ENCODE data around the gene BMP6. TPM values are rescaled to one million over a fixed set of nuclear protein-coding genes. Genes with fewer than 3 reads are reported as not detected.

Gene BMP6
- total RNA-seq, 1 experiment from 2014 or later = not detected

GRCh38 chr6:7703148-7703680 lies 22.7 kb upstream of the BMP6 start:
- Histone ChIP-seq H4K20me1 (ENCODE audit: insufficient read depth, low read depth, low read length) (no peaks in the 10 kb centered on the region), H3K27me3 (ENCODE audit: low read length) (no peaks in the 10 kb centered on the region), H3K9me2 (replicated peaks; ENCODE audit: insufficient read depth, low read length) (no peaks in the 10 kb centered on the region), H3K27ac (ENCODE audit: low read length) (no peak overlapping the region), H3K4me1 (ENCODE audit: low read length) (no peaks in the 10 kb centered on the region), H3K4me2 (ENCODE audit: low read depth, low read length, poor library complexity, severe bottlenecking) (no peak overlapping the region), H3K9ac (ENCODE audit: low read length) (no peak overlapping the region), H3K79me2 (ENCODE audit: low read length) (no peaks in the 10 kb centered on the region), H2AFZ (ENCODE audit: low read length) (no peak overlapping the region), H3K9me3 (ENCODE audit: low read length) (no peaks in the 10 kb centered on the region), H3K4me3 (ENCODE audit: low read length) (no peak overlapping the region), H3K36me3 (ENCODE audit: insufficient read depth, low read length) (no peaks in the 10 kb centered on the region)
- no peak for DNase-seq

- H3K9me2 ChIP-seq (replicated peaks; ENCODE audit: insufficient read depth, low read length) = no peaks in the 10 kb centered on the region
- H3K79me2 ChIP-seq (ENCODE audit: low read length) = no peaks in the 10 kb centered on the region
- H3K4me3 ChIP-seq (ENCODE audit: low read length) = no peak overlapping the region
- no peaks in the 10 kb centered on the region for H3K4me1 ChIP-seq (ENCODE audit: low read length)
- H3K4me2 ChIP-seq (ENCODE audit: low read depth, low read length, poor library complexity, severe bottlenecking) = no peak overlapping the region
- H4K20me1 ChIP-seq (ENCODE audit: insufficient read depth, low read depth, low read length) = no peaks in the 10 kb centered on the region
- H3K27ac ChIP-seq (ENCODE audit: low read length) = no peak overlapping the region
- no peaks in the 10 kb centered on the region for H3K36me3 ChIP-seq (ENCODE audit: insufficient read depth, low read length)
- no peaks in the 10 kb centered on the region for H3K27me3 ChIP-seq (ENCODE audit: low read length)
- no peak for DNase-seq
- H3K9ac ChIP-seq (ENCODE audit: low read length) = no peak overlapping the region
- no peaks in the 10 kb centered on the region for H3K9me3 ChIP-seq (ENCODE audit: low read length)
- H2AFZ ChIP-seq (ENCODE audit: low read length) = no peak overlapping the region
These were observed 20.4 kb upstream of the BMP6 start for GRCh38 chr6:7705483-7705882.

- 0 out of 2 replicates have a peak, but pooled peaks cover 2% of the 10 kb centered on the region for H3K27me3 ChIP-seq (ENCODE audit: low read length)
- H3K4me3 ChIP-seq (ENCODE audit: low read length) = no peak overlapping the region
- H3K9me2 ChIP-seq (replicated peaks; ENCODE audit: insufficient read depth, low read length) = no peaks in the 10 kb centered on the region
- no peak overlapping the region for H2AFZ ChIP-seq (ENCODE audit: low read length)
- H3K4me2 ChIP-seq (ENCODE audit: low read depth, low read length, poor library complexity, severe bottlenecking) = no peak overlapping the region
- H3K4me1 ChIP-seq (ENCODE audit: low read length) = no peaks in the 10 kb centered on the region
- no peak overlapping the region for H3K9ac ChIP-seq (ENCODE audit: low read length)
- H3K9me3 ChIP-seq (ENCODE audit: low read length) = no peaks in the 10 kb centered on the region
- no peaks in the 10 kb centered on the region for H3K79me2 ChIP-seq (ENCODE audit: low read length)
- no peaks in the 10 kb centered on the region for H3K36me3 ChIP-seq (ENCODE audit: insufficient read depth, low read length)
- H3K27ac ChIP-seq (ENCODE audit: low read length) = no peak overlapping the region
- H4K20me1 ChIP-seq (ENCODE audit: insufficient read depth, low read depth, low read length) = no peaks in the 10 kb centered on the region
- DNase-seq = no peak
These were observed 19.6 kb upstream of the BMP6 start for GRCh38 chr6:7706269-7706668.

- H3K79me2 ChIP-seq (ENCODE audit: low read length) = no peaks in the 10 kb centered on the region
- 0 out of 2 replicates have a peak, but pooled peaks cover 2% of the 10 kb centered on the region for H3K27me3 ChIP-seq (ENCODE audit: low read length)
- H2AFZ ChIP-seq (ENCODE audit: low read length) = no peak overlapping the region
- H3K4me3 ChIP-seq (ENCODE audit: low read length) = no peak overlapping the region
- H3K27ac ChIP-seq (ENCODE audit: low read length) = no peak overlapping the region
- no peak for DNase-seq
- H3K9me2 ChIP-seq (replicated peaks; ENCODE audit: insufficient read depth, low read length) = no peaks in the 10 kb centered on the region
- no peaks in the 10 kb centered on the region for H3K9me3 ChIP-seq (ENCODE audit: low read length)
- no peaks in the 10 kb centered on the region for H3K36me3 ChIP-seq (ENCODE audit: insufficient read depth, low read length)
- H3K4me1 ChIP-seq (ENCODE audit: low read length) = no peaks in the 10 kb centered on the region
- no peak overlapping the region for H3K9ac ChIP-seq (ENCODE audit: low read length)
- H4K20me1 ChIP-seq (ENCODE audit: insufficient read depth, low read depth, low read length) = no peaks in the 10 kb centered on the region
- H3K4me2 ChIP-seq (ENCODE audit: low read depth, low read length, poor library complexity, severe bottlenecking) = no peak overlapping the region
These were observed 18.1 kb upstream of the BMP6 start for GRCh38 chr6:7707787-7708186.

- Histone ChIP-seq H3K9me2 (replicated peaks; ENCODE audit: insufficient read depth, low read length) (no peaks in the 10 kb centered on the region), H3K79me2 (ENCODE audit: low read length) (no peaks in the 10 kb centered on the region), H3K36me3 (ENCODE audit: insufficient read depth, low read length) (no peaks in the 10 kb centered on the region), H3K27ac (ENCODE audit: low read length) (no peak overlapping the region), H3K9ac (ENCODE audit: low read length) (no peak overlapping the region), H3K4me1 (ENCODE audit: low read length) (peaks cover 2% of the 10 kb centered on the region; the same call in 1 of the 2 replicates), H3K9me3 (ENCODE audit: low read length) (no peaks in the 10 kb centered on the region), H4K20me1 (ENCODE audit: insufficient read depth, low read depth, low read length) (no peaks in the 10 kb centered on the region; the same call in 1 of the 2 replicates), H3K4me2 (ENCODE audit: low read depth, low read length, poor library complexity, severe bottlenecking) (no peak overlapping the region), H3K27me3 (ENCODE audit: low read length) (no peaks in the 10 kb centered on the region), H3K4me3 (ENCODE audit: low read length) (no peak overlapping the region), H2AFZ (ENCODE audit: low read length) (no peak overlapping the region)
- no peak for DNase-seq
These were observed 6.5 kb upstream of the BMP6 start for GRCh38 chr6:7719364-7719850.

GRCh38 chr6:7720346-7720745 lies 5.6 kb upstream of the BMP6 start:
- no peaks in the 10 kb centered on the region for H3K9me3 ChIP-seq (ENCODE audit: low read length)
- no peak overlapping the region for H3K4me3 ChIP-seq (ENCODE audit: low read length)
- H4K20me1 ChIP-seq (ENCODE audit: insufficient read depth, low read depth, low read length) = no peaks in the 10 kb centered on the region; the same call in 1 of the 2 replicates
- H3K4me1 ChIP-seq (ENCODE audit: low read length) = peaks cover 2% of the 10 kb centered on the region; the same call in 1 of the 2 replicates
- no peaks in the 10 kb centered on the region for H3K36me3 ChIP-seq (ENCODE audit: insufficient read depth, low read length)
- no peaks in the 10 kb centered on the region for H3K9me2 ChIP-seq (replicated peaks; ENCODE audit: insufficient read depth, low read length)
- peak; percentile 27 for DNase-seq
- H3K4me2 ChIP-seq (ENCODE audit: low read depth, low read length, poor library complexity, severe bottlenecking) = no peak overlapping the region
- H3K27ac ChIP-seq (ENCODE audit: low read length) = no peak overlapping the region
- no peak overlapping the region for H3K9ac ChIP-seq (ENCODE audit: low read length)
- H3K79me2 ChIP-seq (ENCODE audit: low read length) = no peaks in the 10 kb centered on the region
- no peak overlapping the region for H2AFZ ChIP-seq (ENCODE audit: low read length)
- no peaks in the 10 kb centered on the region for H3K27me3 ChIP-seq (ENCODE audit: low read length)

- no peaks in the 10 kb centered on the region for H3K36me3 ChIP-seq (ENCODE audit: insufficient read depth, low read length)
- H3K4me1 ChIP-seq (ENCODE audit: low read length) = peaks cover 8% of the 10 kb centered on the region
- H3K79me2 ChIP-seq (ENCODE audit: low read length) = no peaks in the 10 kb centered on the region
- no peak overlapping the region for H3K4me3 ChIP-seq (ENCODE audit: low read length)
- H3K9me3 ChIP-seq (ENCODE audit: low read length) = no peaks in the 10 kb centered on the region
- no peak overlapping the region for H2AFZ ChIP-seq (ENCODE audit: low read length)
- no peaks in the 10 kb centered on the region for H3K9me2 ChIP-seq (replicated peaks; ENCODE audit: insufficient read depth, low read length)
- H3K4me2 ChIP-seq (ENCODE audit: low read depth, low read length, poor library complexity, severe bottlenecking) = no peak overlapping the region
- peak; percentile 64 for DNase-seq
- no peaks in the 10 kb centered on the region; the same call in 1 of the 2 replicates for H4K20me1 ChIP-seq (ENCODE audit: insufficient read depth, low read depth, low read length)
- H3K27me3 ChIP-seq (ENCODE audit: low read length) = no peaks in the 10 kb centered on the region
- H3K27ac ChIP-seq (ENCODE audit: low read length) = no peak overlapping the region
- H3K9ac ChIP-seq (ENCODE audit: low read length) = no peak overlapping the region
These were observed 4.2 kb upstream of the BMP6 start for GRCh38 chr6:7721649-7722048.

GRCh38 chr6:7723041-7723447 lies 2.9 kb upstream of the BMP6 start:
- peak; percentile 87 for DNase-seq
- no peaks in the 10 kb centered on the region for H3K9me3 ChIP-seq (ENCODE audit: low read length)
- H2AFZ ChIP-seq (ENCODE audit: low read length) = peak overlapping the region; percentile 62; the same call in 1 of the 2 replicates
- H3K27ac ChIP-seq (ENCODE audit: low read length) = no peak overlapping the region
- H3K79me2 ChIP-seq (ENCODE audit: low read length) = no peaks in the 10 kb centered on the region
- H3K4me2 ChIP-seq (ENCODE audit: low read depth, low read length, poor library complexity, severe bottlenecking) = no peak overlapping the region
- H3K9ac ChIP-seq (ENCODE audit: low read length) = peak overlapping the region; percentile 39; the same call in 1 of the 2 replicates
- no peaks in the 10 kb centered on the region for H3K36me3 ChIP-seq (ENCODE audit: insufficient read depth, low read length)
- H4K20me1 ChIP-seq (ENCODE audit: insufficient read depth, low read depth, low read length) = no peaks in the 10 kb centered on the region; the same call in 1 of the 2 replicates
- peaks cover 11% of the 10 kb centered on the region for H3K4me1 ChIP-seq (ENCODE audit: low read length)
- H3K27me3 ChIP-seq (ENCODE audit: low read length) = no peaks in the 10 kb centered on the region
- no peaks in the 10 kb centered on the region for H3K9me2 ChIP-seq (replicated peaks; ENCODE audit: insufficient read depth, low read length)
- no peak overlapping the region for H3K4me3 ChIP-seq (ENCODE audit: low read length)
